Non-pigmented ciliary epithelial cell (primary cell): ENCODE measurements around the gene HDGF.
A peak's percentile ranks its signal among the peaks of the same experiment; 100 is the strongest.

Source experiments
- DNase-seq: peaks from one replicate; pipeline ENCODE4 v3.0.0-alpha.2; 2010; ENCODE audit warnings: low read depth

The HDGF gene

GRCh38 chr1:156746728-156747631 lies 4.5 kb downstream of the HDGF start:
- no peak for DNase-seq

GRCh38 chr1:156746406-156746727 lies 5.1 kb downstream of the HDGF start:
- no peak for DNase-seq

- no peak for DNase-seq
These were observed 5.6 kb downstream of the HDGF start for GRCh38 chr1:156745881-156746280.

GRCh38 chr1:156744786-156745419 lies 6.6 kb downstream of the HDGF start:
- DNase-seq = no peak

GRCh38 chr1:156744344-156744743 lies 7.1 kb downstream of the HDGF start:
- DNase-seq = no peak

- no peak for DNase-seq
These were observed 7.8 kb downstream of the HDGF start for GRCh38 chr1:156743367-156744302.

GRCh38 chr1:156742801-156743200 lies 8.7 kb downstream of the HDGF start:
- DNase-seq = no peak

GRCh38 chr1:156742017-156742416 lies 9.5 kb downstream of the HDGF start:
- no peak for DNase-seq

GRCh38 chr1:156741481-156741983 lies 9.9 kb downstream of the HDGF start:
- DNase-seq = no peak

GRCh38 chr1:156740741-156741480 lies 10.6 kb downstream of the HDGF start, which contains the start of gene MRPL24:
MRPL24 (minus strand) TSS chr1:156741088; CDS start chr1:156738704, 2,384 bp downstream.
- DNase-seq = peak; percentile 98

- DNase-seq = no peak
These were observed 11.2 kb downstream of the HDGF start for GRCh38 chr1:156740237-156740740.

- no peak for DNase-seq
These were observed 12.6 kb downstream of the HDGF start for GRCh38 chr1:156738916-156739315.

- no peak for DNase-seq
These were observed 13.1 kb downstream of the HDGF start for GRCh38 chr1:156738407-156738806.

- no peak for DNase-seq
These were observed 17.4 kb downstream of the HDGF start for GRCh38 chr1:156733989-156734584.

GRCh38 chr1:156728599-156729462 lies 22.6 kb downstream of the HDGF start, which contains the start of gene ISG20L2:
ISG20L2 (minus strand) TSS chr1:156728766; CDS start chr1:156727652, 1,114 bp downstream.
- peak; percentile 93 for DNase-seq

- DNase-seq = no peak
These were observed 23.4 kb downstream of the HDGF start, which contains the start of gene METTL25B for GRCh38 chr1:156727926-156728598. METTL25B (plus strand) TSS chr1:156728469; CDS start chr1:156729105, 636 bp downstream.

GRCh38 chr1:156727492-156727891 lies 24.0 kb downstream of the HDGF start:
- no peak for DNase-seq

- no peak for DNase-seq
These were observed 24.8 kb downstream of the HDGF start for GRCh38 chr1:156726549-156727226.
